Eye (tissue), 1 donor: ENCODE data around the gene RANBP9.

Source experiments
- DNase-seq: peaks from one replicate; pipeline ENCODE4 v3.0.0-alpha.2; 2015

The RANBP9 gene

GRCh38 chr6:13710552-13711323, 897 bp downstream of the RANBP9 start:
- peak; percentile 85 for DNase-seq

GRCh38 chr6:13709689-13710551, 1.7 kb downstream of the RANBP9 start:
- peak; percentile 63 for DNase-seq

GRCh38 chr6:13708736-13709135, 2.9 kb downstream of the RANBP9 start:
- peak; percentile 8 for DNase-seq

GRCh38 chr6:13703496-13703895, 8.1 kb downstream of the RANBP9 start:
- DNase-seq, result no peak

- no peak for DNase-seq
Measured at GRCh38 chr6:13702809-13703302, 8.8 kb downstream of the RANBP9 start.

GRCh38 chr6:13700232-13700631, 11.4 kb downstream of the RANBP9 start:
- no peak for DNase-seq

GRCh38 chr6:13698715-13699114, 12.9 kb downstream of the RANBP9 start:
- no peak for DNase-seq

- DNase-seq, result no peak
Measured at GRCh38 chr6:13697857-13698256, 13.8 kb downstream of the RANBP9 start.

GRCh38 chr6:13696226-13696625, 15.4 kb downstream of the RANBP9 start:
- no peak for DNase-seq

GRCh38 chr6:13695252-13695651, 16.4 kb downstream of the RANBP9 start:
- no peak for DNase-seq

GRCh38 chr6:13694562-13694961, 17.1 kb downstream of the RANBP9 start:
- DNase-seq, result no peak

- DNase-seq, result no peak
Measured at GRCh38 chr6:13689511-13690256, 22.0 kb downstream of the RANBP9 start.

- no peak for DNase-seq
Measured at GRCh38 chr6:13688692-13689196, 22.9 kb downstream of the RANBP9 start.

GRCh38 chr6:13687917-13688351, 23.7 kb downstream of the RANBP9 start:
- no peak for DNase-seq

GRCh38 chr6:13684855-13685254, 26.8 kb downstream of the RANBP9 start:
- DNase-seq, result no peak

GRCh38 chr6:13683038-13683437, 28.6 kb downstream of the RANBP9 start:
- DNase-seq, result no peak

GRCh38 chr6:13682346-13682745, 29.3 kb downstream of the RANBP9 start:
- DNase-seq, result no peak

GRCh38 chr6:13681305-13682061, 30.2 kb downstream of the RANBP9 start:
- no peak for DNase-seq

- no peak for DNase-seq
Measured at GRCh38 chr6:13680448-13680968, 31.1 kb downstream of the RANBP9 start.

GRCh38 chr6:13679996-13680395, 31.6 kb downstream of the RANBP9 start:
- no peak for DNase-seq

- DNase-seq, result no peak
Measured at GRCh38 chr6:13678255-13678983, 33.2 kb downstream of the RANBP9 start.
